ENCODE results near the gene PDZD8.

GRCh38 chr10:117241541-117242462 is 133.4 kb downstream of the PDZD8 start:
- TF ChIP-seq CTCF (conservative IDR thresholded peaks at IDR 0.05 in 1 of 2, IDR thresholded peaks at IDR 0.05 in 1 of 2; ENCODE audit: low read depth in 1 of 2, low read length in 2 of 2): no peak
- TF ChIP-seq EZH2 (IDR thresholded peaks at IDR 0.05; ENCODE audit: low read length, missing control alignments): no peak

All from fibroblast of lung (primary cell).